Measurements from ENCODE around the gene PGM5.

GRCh38 chr9:68473790-68474189 is 117.4 kb downstream of the PGM5 start:
- TF ChIP-seq POLR2A (IDR thresholded peaks at IDR 0.05) (no peak), CTCF (IDR thresholded peaks at IDR 0.05) (no peak)
